Natural killer cell treated with Interleukin-12 subunit alpha and Interleukin-12 subunit beta and Interleukin-15 and Interleukin-18, amount 100 ng/mL, for 72 hours (primary cell): ENCODE data around the gene PYCR2. TPM values are rescaled to one million over a fixed set of nuclear protein-coding genes. Genes with fewer than 3 reads are reported as not detected.
"Not testable (repeated sequence)": the region's sequence is repeated elsewhere in the genome, so short reads cannot be mapped to it uniquely, and the experiment has no call there.

Source experiments
- ATAC-seq, 2 donors: fragments of 150-1000 bp; cut with Tn5 transposase in 1 of 2; sonication (Bioruptor Pico), chemical (Tn5 transposase) in 1 of 2; 2 replicates each; pipeline ENCODE4 v1.10.0; 2021
- DNase-seq: peaks from one replicate; pipeline ENCODE4 v3.0.0; 2022; ENCODE audit warnings: low spot score
- H3K27ac Mint-ChIP-seq, 2 donors: 1 replicate in 1 of 2; 2 replicates in 1 of 2; pipeline ENCODE4 v1.8.0; 2022; ENCODE audit warnings: mixed read lengths in 2 of 2, mild to moderate bottlenecking in 1 of 2, moderate library complexity in 1 of 2
- H3K27me3 Mint-ChIP-seq, 2 donors: 1 replicate in 1 of 2; 2 replicates in 1 of 2; pipeline ENCODE4 v1.8.0; 2022; ENCODE audit warnings: mixed read lengths in 2 of 2
- H3K36me3 Mint-ChIP-seq: one replicate; pipeline ENCODE4 v1.8.0; 2022; ENCODE audit warnings: mixed read lengths
- H3K4me1 Mint-ChIP-seq, 2 donors: 1 replicate in 1 of 2; 2 replicates in 1 of 2; pipeline ENCODE4 v1.8.0; 2022; ENCODE audit warnings: low read depth in 2 of 2, mixed read lengths in 2 of 2, mild to moderate bottlenecking in 1 of 2
- H3K4me3 Mint-ChIP-seq: one replicate; pipeline ENCODE4 v1.8.0; 2022; ENCODE audit warnings: mixed read lengths
- H3K9me3 Mint-ChIP-seq: 2 replicates; pipeline ENCODE4 v1.8.0; 2022; ENCODE audit warnings: mixed read lengths
- total RNA-seq, 2 donors: library from RNA; stranded (reverse); gene quantifications; one replicate each; pipeline ENCODE4 v1.2.3, GENCODE V29; 2022

Gene PYCR2
- total RNA-seq, 2 donors from 2014 or later = 102 to 127 TPM

DNA sequence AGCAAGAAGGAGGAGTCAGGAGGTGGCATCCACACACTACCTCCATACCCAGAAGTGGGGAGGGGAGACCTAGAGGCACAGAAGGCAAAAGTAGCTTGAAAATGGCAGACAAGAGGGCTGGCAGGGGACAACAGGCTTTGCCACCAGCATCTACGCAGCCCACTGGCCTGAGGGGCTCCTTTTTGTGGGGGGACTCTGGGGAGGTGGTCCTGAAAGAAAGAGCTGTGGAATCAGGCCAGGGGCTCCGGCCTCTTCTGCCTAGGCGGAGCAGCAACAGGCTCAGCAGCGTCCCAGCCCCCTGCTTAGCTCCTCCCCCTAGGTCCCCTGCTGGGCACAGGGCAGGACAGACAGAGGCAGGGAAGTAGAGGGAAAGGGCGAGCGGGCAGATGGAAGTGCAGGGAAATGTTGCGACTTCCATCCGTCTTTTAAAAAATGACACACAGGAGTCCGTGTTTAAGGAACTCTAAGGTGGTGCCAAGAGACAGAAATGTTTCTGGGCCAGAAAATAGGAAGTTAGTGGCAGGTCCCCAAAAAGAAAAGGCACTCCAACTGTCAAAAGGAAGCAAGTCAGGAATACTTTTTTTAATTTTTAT, 27.0 kb upstream of the PYCR2 start:
- Mint-ChIP-seq H3K4me3 (no peak overlapping the region), H3K9me3 (no peaks in the 10 kb centered on the region), H3K27me3 (peaks cover 23 to 29% of the 10 kb centered on the region in 2 donors), H3K27ac (no peak overlapping the region), H3K4me1 (no peaks in the 10 kb centered on the region), H3K36me3 (no peaks in the 10 kb centered on the region)
- no peak for ATAC-seq
- DNase-seq = no peak

DNA sequence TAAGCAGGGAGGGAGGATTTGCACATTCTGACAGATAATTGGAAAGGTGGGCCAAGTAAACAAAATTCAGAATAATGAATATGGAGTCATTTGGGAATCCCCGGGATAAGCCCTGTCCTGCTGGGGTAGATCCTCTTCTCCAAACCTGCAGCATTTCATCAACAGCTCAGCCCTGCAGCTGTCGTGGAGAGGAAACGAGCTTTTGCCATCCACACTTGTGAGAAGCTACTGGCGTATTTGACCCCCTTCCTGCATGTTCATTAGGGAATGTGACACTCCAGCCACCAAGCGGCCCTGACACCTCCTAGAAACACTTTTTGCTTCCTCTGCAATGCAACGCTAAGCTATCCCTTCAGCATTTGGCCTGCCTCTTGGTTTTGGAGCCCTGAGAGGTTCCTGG, 25.0 kb upstream of the PYCR2 start:
- H3K4me1 Mint-ChIP-seq = peaks cover 11 to 12% of the 10 kb centered on the region in 2 donors
- no peaks in the 10 kb centered on the region for H3K36me3 Mint-ChIP-seq
- no peak overlapping the region for H3K4me3 Mint-ChIP-seq
- peaks cover 20 to 27% of the 10 kb centered on the region in 2 donors for H3K27me3 Mint-ChIP-seq
- DNase-seq (no peak), ATAC-seq (no peak)
- no peak overlapping the region for H3K27ac Mint-ChIP-seq
- H3K9me3 Mint-ChIP-seq = no peaks in the 10 kb centered on the region

DNA sequence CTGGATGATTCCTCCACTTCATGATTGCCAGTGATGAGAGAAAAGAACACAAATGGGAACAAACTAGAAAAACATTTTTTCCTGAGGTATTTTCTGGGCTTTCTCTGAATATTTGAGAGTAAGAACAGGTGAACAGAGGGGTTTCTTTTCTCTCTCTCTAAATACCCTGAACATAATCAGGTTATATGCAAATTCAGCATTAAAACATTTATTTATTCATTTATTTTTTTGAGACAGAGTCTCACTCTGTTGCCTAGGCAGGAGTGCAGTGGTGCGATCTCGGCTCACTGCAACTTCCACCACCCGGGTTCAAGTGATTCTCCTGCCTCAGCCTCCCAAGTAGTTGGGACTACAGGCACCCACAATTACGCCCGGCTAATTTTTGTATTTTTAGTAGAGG, 22.8 kb upstream of the PYCR2 start:
- DNase-seq = no peak
- H3K27me3 Mint-ChIP-seq = peaks cover 13 to 19% of the 10 kb centered on the region in 2 donors
- no peak overlapping the region for H3K4me3 Mint-ChIP-seq
- no peaks in the 10 kb centered on the region for H3K36me3 Mint-ChIP-seq
- peaks cover 13 to 17% of the 10 kb centered on the region in 2 donors for H3K4me1 Mint-ChIP-seq
- ATAC-seq = no peak
- H3K27ac Mint-ChIP-seq = no peak overlapping the region
- no peaks in the 10 kb centered on the region for H3K9me3 Mint-ChIP-seq

DNA sequence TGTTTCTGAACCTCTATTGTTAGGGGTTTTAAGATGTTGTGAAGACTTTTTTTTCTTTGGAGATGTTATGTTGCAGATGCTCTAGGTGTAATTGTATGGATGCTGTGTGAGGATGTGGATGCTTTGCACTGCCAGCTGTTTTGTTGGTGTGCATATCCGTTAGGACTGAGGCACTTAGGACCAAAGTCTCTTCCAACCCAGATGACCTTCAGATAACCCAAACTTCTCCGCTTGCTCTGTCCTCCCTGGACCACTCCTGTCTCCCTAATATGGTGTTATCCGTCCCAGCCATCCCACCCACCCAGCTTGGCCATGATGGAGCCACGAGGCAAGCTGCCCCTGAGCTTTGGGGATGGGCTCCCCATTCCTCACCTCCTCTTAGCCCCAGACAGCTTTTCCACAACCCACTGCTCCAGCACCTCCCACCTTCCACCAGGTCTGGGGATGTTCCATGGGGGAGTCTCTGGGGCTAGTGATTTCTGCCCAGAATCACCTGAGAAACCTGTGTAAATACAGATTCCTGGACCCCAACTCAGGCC, 22.1 kb upstream of the PYCR2 start:
- Mint-ChIP-seq H3K27me3 (peaks cover 11 to 13% of the 10 kb centered on the region in 2 donors), H3K4me3 (no peak overlapping the region), H3K27ac (peak overlapping the region in 1 of 2 donors; percentile 39), H3K9me3 (no peaks in the 10 kb centered on the region), H3K36me3 (no peaks in the 10 kb centered on the region), H3K4me1 (peaks cover 13 to 17% of the 10 kb centered on the region in 2 donors)
- DNase-seq (no peak), ATAC-seq (no peak)

DNA sequence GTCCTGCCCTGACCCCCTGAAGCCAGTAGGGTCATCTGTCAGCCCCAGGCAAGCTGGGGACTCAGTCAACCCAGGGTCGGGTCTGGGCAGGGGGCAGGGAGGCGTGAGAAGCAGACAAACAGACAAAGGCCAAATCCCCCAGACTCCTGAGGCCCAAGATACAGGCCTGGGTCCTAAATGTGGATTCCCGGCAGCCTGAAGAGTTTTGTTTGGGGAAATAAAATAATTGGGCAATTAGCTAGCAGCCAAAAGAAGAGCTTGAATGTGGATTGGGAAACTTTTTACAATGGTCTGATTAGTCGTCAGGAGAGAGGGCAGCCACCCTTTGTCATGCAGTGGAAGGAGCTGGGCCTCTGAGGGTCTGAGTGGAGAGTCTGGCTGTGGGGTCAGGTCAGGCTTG, 21.5 kb upstream of the PYCR2 start:
- Mint-ChIP-seq H3K27me3 (peaks cover 5 to 8% of the 10 kb centered on the region in 2 donors), H3K27ac (peak overlapping the region in 1 of 2 donors; percentile 39), H3K4me1 (peaks cover 13 to 17% of the 10 kb centered on the region in 2 donors), H3K36me3 (no peaks in the 10 kb centered on the region), H3K4me3 (no peak overlapping the region), H3K9me3 (no peaks in the 10 kb centered on the region)
- DNase-seq (no peak), ATAC-seq (no peak)

DNA sequence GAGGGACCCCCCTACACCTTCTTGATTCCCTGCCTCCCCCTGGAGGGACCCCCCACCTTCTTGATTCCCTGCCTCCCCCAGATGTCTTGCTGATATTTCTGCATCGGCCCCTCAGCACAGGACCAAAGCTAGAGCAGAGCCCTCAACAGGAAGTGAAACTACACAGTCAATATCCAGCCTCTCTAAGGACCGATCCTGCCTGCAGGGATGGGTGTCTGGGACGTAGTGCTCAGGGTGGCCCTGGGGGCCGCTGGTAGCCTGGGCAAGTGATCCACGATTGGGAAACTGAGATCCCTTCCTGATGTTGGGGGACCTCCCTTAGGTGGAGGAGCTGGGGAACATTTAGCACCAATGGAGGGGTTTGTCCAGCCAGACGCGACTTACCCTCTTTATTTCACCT, 20.9 kb upstream of the PYCR2 start:
- peak; percentile 52 to 61 for ATAC-seq
- H3K36me3 Mint-ChIP-seq = no peaks in the 10 kb centered on the region
- H3K27me3 Mint-ChIP-seq = peaks cover 5 to 6% of the 10 kb centered on the region in 2 donors
- no peaks in the 10 kb centered on the region for H3K9me3 Mint-ChIP-seq
- no peak for DNase-seq
- H3K4me3 Mint-ChIP-seq = peak overlapping the region; percentile 28
- H3K4me1 Mint-ChIP-seq = peaks cover 13 to 17% of the 10 kb centered on the region in 2 donors
- H3K27ac Mint-ChIP-seq = peak overlapping the region in 1 of 2 donors; percentile 39

DNA sequence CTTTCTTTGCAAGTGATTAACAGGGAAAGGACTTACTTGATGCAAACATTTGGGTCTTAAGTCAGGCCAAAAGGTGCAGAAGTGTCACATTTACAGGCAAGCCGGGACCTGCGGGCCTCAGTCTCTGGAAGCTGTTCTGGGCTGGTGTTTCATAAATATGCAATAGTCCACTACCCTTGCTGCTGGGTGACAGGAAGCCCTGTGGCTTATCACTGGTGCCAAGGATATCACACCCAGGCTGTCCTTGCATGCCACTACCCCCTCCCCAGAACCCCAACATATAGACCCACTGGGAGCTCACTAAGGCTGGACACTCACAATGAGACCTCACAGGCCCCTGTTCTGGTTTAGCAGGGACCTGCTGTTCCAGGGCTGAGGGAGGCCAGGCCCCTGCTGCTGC, 20.3 kb upstream of the PYCR2 start:
- H3K9me3 Mint-ChIP-seq = no peaks in the 10 kb centered on the region
- no peaks in the 10 kb centered on the region for H3K36me3 Mint-ChIP-seq
- peaks cover 5 to 6% of the 10 kb centered on the region in 2 donors for H3K27me3 Mint-ChIP-seq
- DNase-seq (no peak), ATAC-seq (peak; percentile 11 to 55)
- peaks cover 13 to 17% of the 10 kb centered on the region in 2 donors for H3K4me1 Mint-ChIP-seq
- peak overlapping the region in 1 of 2 donors; percentile 39 for H3K27ac Mint-ChIP-seq
- peak overlapping the region; percentile 28 for H3K4me3 Mint-ChIP-seq

DNA sequence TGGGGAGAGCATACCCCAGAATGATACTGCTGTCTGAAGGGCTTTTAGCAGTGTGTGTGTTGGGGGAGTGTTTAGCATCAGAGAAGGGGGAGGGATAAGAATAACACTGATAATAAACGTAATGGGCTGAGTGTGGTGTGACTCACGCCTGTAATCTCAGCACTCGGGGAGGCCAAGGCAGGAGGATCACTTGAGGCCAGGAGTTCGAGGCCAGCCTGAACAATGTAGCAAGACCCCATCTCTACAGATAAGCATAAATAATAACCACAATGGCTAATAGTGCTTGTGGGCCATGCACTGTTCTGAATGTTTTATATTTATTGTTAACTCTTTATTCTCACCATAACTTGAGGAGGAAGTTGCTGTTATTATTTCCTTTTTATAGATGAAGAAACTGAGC, 19.5 kb upstream of the PYCR2 start:
- Mint-ChIP-seq H3K27me3 (peaks cover 3 to 6% of the 10 kb centered on the region in 2 donors), H3K4me1 (peaks cover 13 to 17% of the 10 kb centered on the region in 2 donors), H3K27ac (no peak overlapping the region), H3K4me3 (no peak overlapping the region), H3K36me3 (no peaks in the 10 kb centered on the region), H3K9me3 (no peaks in the 10 kb centered on the region)
- no peak for DNase-seq
- ATAC-seq = no peak

DNA sequence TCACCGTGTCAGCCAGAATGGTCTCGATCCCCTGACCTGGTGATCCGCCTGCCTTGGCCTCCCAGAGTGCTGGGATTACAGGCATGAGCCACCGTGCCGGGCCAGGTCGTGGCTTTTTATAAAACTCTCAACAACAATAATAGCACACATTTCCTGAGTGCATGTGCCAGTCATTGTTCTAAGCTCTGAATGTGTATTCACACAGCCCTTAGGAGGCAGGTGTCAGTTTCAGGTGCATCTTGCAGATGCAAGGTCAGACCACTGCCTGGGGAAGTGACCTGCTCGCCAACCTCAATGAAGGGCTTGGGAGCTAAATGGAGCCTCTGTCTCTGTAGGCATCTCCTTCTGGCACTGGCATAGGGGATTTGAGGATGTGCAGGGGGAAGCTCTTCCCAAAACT, 18.5 kb upstream of the PYCR2 start:
- peaks cover 0 to 2% of the 10 kb centered on the region in 2 donors for H3K27me3 Mint-ChIP-seq
- H3K27ac Mint-ChIP-seq = no peak overlapping the region
- peaks cover 13 to 17% of the 10 kb centered on the region in 2 donors for H3K4me1 Mint-ChIP-seq
- ATAC-seq (no peak), DNase-seq (no peak)
- no peaks in the 10 kb centered on the region for H3K9me3 Mint-ChIP-seq
- no peaks in the 10 kb centered on the region for H3K36me3 Mint-ChIP-seq
- no peak overlapping the region for H3K4me3 Mint-ChIP-seq

DNA sequence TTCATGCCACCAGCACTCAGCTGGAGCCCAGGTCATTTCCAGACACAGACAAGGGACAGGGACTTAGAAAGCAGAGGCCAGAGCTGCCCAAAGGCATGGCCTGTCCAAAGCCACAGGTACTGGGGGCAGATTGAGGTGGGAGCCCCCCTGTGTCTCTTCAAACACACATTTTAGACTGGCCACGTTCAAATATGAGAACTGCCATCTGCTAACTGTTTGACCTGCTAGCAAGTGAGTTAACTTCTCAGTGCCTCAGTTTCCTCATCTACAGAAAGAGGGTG, 17.8 kb upstream of the PYCR2 start:
- Mint-ChIP-seq H3K27me3 (no peaks in the 10 kb centered on the region), H3K4me1 (peaks cover 13 to 17% of the 10 kb centered on the region in 2 donors), H3K36me3 (no peaks in the 10 kb centered on the region), H3K4me3 (no peak overlapping the region), H3K9me3 (no peaks in the 10 kb centered on the region), H3K27ac (no peak overlapping the region)
- ATAC-seq = no peak
- no peak for DNase-seq

DNA sequence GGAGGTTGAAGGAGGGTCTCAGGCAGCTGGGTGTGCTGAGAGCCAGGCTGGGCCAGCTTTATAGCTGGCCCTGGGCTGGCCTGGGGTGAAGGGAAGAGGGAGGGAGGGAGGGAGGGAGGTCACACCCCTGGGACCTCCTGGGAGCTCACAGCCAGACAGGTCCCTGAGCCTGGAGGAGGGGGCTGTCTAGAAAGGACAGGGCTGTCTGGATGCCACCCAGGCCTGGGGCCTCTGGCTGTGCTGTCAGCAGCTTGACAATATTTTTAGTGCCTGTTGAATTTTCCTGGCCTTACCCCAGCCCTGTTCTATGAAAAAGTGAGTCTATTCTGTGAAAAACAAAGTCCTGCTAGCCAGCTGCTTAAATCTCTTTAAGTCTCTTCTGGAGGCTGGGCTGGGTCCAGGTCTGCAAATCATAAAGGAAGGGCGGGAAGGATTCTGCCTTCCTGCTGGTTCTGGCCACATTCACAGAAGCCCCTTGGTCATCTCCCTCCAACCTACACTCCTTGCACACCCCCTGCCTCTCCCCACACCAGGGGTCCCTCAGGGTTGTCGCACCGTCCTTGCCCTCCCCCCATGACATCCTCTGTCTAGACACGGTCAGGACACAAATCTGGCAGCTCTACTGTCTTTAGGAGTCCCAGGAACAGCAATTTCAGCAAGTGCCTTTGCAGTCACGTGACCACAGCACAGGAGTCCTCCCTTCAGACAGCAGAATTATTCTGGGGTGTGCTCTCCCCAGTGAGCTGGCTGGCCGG, 17.3 kb upstream of the PYCR2 start, which contains the start of gene LEFTY2:
Gene LEFTY2 (minus strand): TSS at position 34 of the 755 bp plus-strand sequence. CDS start 80 bp downstream, outside the sequence.
- H3K4me1 Mint-ChIP-seq = peaks cover 13 to 17% of the 10 kb centered on the region in 2 donors
- DNase-seq = no peak
- H3K27ac Mint-ChIP-seq = no peak within 1 kb of the TSS
- no peak for ATAC-seq
- H3K36me3 Mint-ChIP-seq = no peaks in the 10 kb centered on the region
- H3K27me3 Mint-ChIP-seq = no peaks in the 10 kb centered on the region
- no peaks in the 10 kb centered on the region for H3K9me3 Mint-ChIP-seq
- no peak within 1 kb of the TSS for H3K4me3 Mint-ChIP-seq

DNA sequence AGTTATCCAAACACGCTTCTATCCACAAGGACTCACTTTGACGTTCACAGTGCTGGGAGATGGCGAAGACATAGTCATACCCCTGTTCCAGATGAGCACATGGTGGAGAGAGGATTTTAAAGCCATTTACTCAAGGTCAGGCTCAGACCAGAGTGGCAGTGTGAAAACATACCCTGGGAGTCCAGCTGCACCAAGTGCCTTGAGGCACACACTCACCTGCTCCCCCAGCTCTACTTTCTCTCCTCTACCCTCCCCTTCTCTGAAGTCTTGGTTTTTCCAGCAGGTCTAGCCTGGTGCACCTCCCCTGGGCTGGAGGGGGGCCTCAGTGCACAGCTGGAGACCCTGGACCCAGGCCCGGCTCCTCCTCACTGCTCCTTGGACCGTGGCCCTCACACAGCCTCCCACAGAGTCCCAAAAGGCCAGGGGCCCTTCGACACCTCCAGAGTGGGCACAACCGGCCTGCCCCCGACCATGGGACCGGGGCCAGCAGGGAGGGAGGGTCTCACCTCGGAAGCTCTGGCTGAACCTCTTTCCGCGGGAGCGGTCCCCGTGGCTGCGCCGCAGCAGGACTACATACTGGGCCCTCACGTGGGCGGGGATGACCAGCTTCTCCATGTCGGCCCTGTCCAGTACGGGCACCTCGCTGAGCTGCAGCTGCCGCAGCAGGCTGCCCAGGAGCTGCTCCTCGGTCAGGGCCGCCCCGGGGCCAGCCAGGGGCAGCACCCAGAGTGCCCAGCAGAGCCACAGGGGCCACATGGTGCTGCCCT, 16.5 kb upstream of the PYCR2 start:
- Mint-ChIP-seq H3K27me3 (no peaks in the 10 kb centered on the region), H3K36me3 (no peaks in the 10 kb centered on the region), H3K9me3 (no peaks in the 10 kb centered on the region)

DNA sequence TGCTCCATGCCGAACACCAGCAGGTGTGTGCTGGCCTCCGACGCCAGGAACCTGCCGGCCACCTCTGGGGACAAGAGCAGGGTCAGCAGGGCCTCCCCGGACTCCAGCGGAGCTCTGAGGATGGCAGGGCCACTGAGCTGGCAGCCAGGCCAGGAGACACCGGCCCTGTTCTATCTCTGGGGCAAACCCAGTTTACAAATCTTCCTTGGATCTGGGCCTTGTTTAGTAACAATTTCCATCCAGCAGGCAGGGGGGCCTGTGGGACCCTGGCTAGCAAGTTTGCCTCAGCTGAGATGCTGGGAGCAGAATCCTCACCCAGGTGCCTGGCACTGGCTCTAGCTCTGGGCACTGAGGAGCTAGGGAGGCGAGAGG, 15.9 kb upstream of the PYCR2 start:
- H3K36me3 Mint-ChIP-seq = not testable (repeated sequence)
- peak; percentile 4 to 12 for ATAC-seq

More for the DNA sequence above, 16.5 kb upstream of the PYCR2 start:
- Mint-ChIP-seq H3K4me1 (peaks cover 13 to 17% of the 10 kb centered on the region in 2 donors), H3K27ac (no peak overlapping the region), H3K4me3 (no peak overlapping the region)
- no peak for DNase-seq
- ATAC-seq = no peak

More for the DNA sequence above, 15.9 kb upstream of the PYCR2 start:
- not testable (repeated sequence) for DNase-seq, H3K27ac Mint-ChIP-seq, H3K9me3 Mint-ChIP-seq, H3K27me3 Mint-ChIP-seq, H3K4me3 Mint-ChIP-seq
- peaks cover 9 to 14% of the 10 kb centered on the region in 2 donors for H3K4me1 Mint-ChIP-seq
